HEK293 (cell line): Measurements from ENCODE around the gene APPL2.
"Not testable (repeated sequence)": the region's sequence is repeated elsewhere in the genome, so short reads cannot be mapped to it uniquely, and the experiment has no call there.

Experiments
- GLI4 ChIP-seq: fragments of 450-650 bp; formaldehyde crosslinking; IDR thresholded peaks from 2 replicates; pipeline ENCODE4 v1.5.1; 2016; ENCODE audit warnings: missing biosample characterization, missing genetic modification characterization
- YY1 ChIP-seq: fragments of 450-650 bp; formaldehyde crosslinking; IDR thresholded peaks from 2 replicates; pipeline ENCODE4 v1.5.1; 2018; ENCODE audit warnings: missing biosample characterization, missing genetic modification characterization
- ZBTB17 ChIP-seq: fragments of 450-650 bp; formaldehyde crosslinking; IDR thresholded peaks from 2 replicates; pipeline ENCODE4 v1.5.1; 2016; ENCODE audit warnings: missing biosample characterization, missing genetic modification characterization
- ZBTB21 ChIP-seq: fragments of 450-650 bp; formaldehyde crosslinking; IDR thresholded peaks from 2 replicates; pipeline ENCODE4 v1.5.1; 2017; ENCODE audit warnings: missing biosample characterization, missing genetic modification characterization
- ZSCAN30 ChIP-seq: fragments of 450-650 bp; IDR thresholded peaks from 2 replicates; pipeline ENCODE4 v1.5.1; 2018; ENCODE audit warnings: missing biosample characterization, mild to moderate bottlenecking, missing genetic modification characterization, moderate library complexity
- TF ChIP-seq, protein P1 (sequence below): fragments of 450-650 bp; formaldehyde crosslinking; IDR thresholded peaks from 2 replicates; pipeline ENCODE4 v1.5.1; 2016; ENCODE audit warnings: missing biosample characterization, missing genetic modification characterization
- TF ChIP-seq, protein P2 (sequence below): fragments of 450-650 bp; formaldehyde crosslinking; IDR thresholded peaks from 2 replicates; pipeline ENCODE4 v1.5.1; 2016; ENCODE audit warnings: missing biosample characterization, missing genetic modification characterization

DNA sequence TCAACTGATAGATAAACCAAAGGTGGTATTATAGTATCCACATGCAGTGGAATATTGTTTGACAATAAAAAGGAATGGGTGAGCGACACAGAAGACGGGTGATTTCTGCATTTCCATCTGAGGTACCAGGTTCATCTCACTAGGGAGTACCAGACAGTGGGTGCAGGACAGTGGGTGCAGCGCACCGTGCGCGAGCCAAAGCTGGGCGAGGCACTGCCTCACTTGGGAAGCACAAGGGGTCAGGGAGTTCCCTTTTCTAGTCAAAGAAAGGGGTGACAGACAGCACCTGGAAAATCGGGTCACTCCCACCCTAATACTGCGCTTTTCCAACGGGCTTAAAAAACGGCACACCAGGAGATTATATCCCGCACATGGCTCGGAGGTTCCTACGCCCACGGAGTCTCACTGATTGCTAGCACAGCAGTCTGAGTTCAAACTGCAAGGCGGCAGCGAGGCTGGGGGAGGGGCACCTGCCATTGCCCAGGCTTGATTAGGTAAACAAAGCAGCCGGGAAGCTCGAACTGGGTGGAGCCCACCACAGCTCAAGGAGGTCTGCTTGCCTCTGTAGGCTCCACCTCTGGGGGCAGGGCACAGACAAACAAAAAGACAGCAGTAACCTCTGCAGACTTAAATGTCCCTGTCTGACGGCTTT lies 9.9 kb upstream of the APPL2 start:
- not testable (repeated sequence) for TF ChIP-seq ZBTB21, YY1, ZBTB17, ZSCAN30, GLI4 (tag by site-specific recombination)
- TF ChIP-seq, protein P1, sequence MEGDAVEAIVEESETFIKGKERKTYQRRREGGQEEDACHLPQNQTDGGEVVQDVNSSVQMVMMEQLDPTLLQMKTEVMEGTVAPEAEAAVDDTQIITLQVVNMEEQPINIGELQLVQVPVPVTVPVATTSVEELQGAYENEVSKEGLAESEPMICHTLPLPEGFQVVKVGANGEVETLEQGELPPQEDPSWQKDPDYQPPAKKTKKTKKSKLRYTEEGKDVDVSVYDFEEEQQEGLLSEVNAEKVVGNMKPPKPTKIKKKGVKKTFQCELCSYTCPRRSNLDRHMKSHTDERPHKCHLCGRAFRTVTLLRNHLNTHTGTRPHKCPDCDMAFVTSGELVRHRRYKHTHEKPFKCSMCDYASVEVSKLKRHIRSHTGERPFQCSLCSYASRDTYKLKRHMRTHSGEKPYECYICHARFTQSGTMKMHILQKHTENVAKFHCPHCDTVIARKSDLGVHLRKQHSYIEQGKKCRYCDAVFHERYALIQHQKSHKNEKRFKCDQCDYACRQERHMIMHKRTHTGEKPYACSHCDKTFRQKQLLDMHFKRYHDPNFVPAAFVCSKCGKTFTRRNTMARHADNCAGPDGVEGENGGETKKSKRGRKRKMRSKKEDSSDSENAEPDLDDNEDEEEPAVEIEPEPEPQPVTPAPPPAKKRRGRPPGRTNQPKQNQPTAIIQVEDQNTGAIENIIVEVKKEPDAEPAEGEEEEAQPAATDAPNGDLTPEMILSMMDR (tag by site-specific recombination), result not testable (repeated sequence)
- TF ChIP-seq, protein P2, sequence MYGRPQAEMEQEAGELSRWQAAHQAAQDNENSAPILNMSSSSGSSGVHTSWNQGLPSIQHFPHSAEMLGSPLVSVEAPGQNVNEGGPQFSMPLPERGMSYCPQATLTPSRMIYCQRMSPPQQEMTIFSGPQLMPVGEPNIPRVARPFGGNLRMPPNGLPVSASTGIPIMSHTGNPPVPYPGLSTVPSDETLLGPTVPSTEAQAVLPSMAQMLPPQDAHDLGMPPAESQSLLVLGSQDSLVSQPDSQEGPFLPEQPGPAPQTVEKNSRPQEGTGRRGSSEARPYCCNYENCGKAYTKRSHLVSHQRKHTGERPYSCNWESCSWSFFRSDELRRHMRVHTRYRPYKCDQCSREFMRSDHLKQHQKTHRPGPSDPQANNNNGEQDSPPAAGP (tag by site-specific recombination), result not testable (repeated sequence)
